Measurements from ENCODE around the gene LPAR2.

Gene LPAR2

GRCh38 chr19:19653597-19654147 lies 25.7 kb upstream of the LPAR2 start:
- DNase-seq (ENCODE audit: low read depth in 2 of 2, low spot score in 1 of 2) = no peak

- DNase-seq (ENCODE audit: low read depth in 2 of 2, low spot score in 1 of 2) = no peak
These were observed 24.7 kb upstream of the LPAR2 start for GRCh38 chr19:19652482-19653295.

GRCh38 chr19:19651076-19651475 lies 23.1 kb upstream of the LPAR2 start:
- no peak for DNase-seq (ENCODE audit: low read depth in 2 of 2, low spot score in 1 of 2)

DNA sequence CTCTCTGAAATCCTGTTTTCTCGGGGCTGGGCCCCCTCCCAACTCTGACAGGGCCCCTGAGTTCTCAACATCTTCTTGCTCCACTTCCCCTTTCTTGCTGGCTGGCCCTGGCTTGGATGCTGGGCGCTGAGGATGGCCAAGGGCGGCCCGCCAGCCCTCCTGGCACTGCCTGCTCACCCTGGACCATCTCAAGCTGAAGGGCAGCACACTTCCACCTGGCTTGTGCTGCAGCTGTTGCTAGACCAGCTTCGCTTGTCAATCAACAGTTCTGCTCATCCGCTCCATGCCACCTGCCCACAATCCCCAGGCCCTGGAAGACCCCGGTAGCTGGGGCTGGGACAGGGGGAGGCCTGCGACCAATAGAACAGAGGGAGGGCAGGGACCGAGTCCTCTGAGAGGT lies 22.3 kb upstream of the LPAR2 start:
- no peak for DNase-seq (ENCODE audit: low read depth in 2 of 2, low spot score in 1 of 2)

- no peak for DNase-seq (ENCODE audit: low read depth in 2 of 2, low spot score in 1 of 2)
These were observed 21.6 kb upstream of the LPAR2 start for GRCh38 chr19:19649580-19649995.

DNA sequence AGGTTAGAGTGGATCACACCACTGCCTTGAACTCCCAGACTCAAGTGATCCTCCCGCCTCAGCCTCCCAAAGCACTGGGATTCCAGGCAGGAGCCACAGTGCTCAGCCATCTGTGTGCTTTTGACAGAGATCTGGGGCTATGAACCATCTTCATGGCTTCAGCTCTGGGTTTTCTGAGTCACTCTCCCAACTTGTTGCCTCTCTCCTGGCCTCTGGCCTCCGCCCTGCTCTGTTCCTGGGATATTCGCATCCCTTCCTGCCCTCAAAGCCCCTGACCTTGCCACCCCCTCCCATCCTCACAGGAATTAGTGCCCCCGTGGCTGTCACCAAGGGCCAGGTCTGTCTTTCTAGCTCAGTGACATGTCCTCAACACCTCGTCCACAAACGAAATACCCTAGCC lies 21.1 kb upstream of the LPAR2 start:
- no peak for DNase-seq (ENCODE audit: low read depth in 2 of 2, low spot score in 1 of 2)

- DNase-seq (ENCODE audit: low read depth in 2 of 2, low spot score in 1 of 2) = no peak
These were observed 19.2 kb upstream of the LPAR2 start for GRCh38 chr19:19647037-19647835.

- DNase-seq (ENCODE audit: low read depth in 2 of 2, low spot score in 1 of 2) = no peak
These were observed 17.3 kb upstream of the LPAR2 start for GRCh38 chr19:19645233-19645870.

DNA sequence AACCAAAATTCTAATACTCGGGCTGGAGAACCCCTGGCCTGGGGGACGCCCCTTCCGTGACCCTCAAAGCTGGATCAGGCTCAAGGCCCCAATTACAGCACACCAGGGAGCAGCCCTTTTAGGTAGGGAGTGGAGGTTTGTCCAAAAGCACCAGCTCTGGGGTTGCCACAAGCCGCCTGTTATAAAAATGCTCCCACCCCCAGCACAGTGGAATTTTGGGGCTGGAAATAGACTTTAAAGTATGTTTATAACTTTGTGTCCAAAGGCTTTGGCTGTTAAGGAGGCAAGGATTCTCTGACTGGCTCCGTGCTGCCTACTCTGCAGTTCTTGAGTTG lies 16.0 kb upstream of the LPAR2 start:
- DNase-seq (ENCODE audit: low read depth in 2 of 2, low spot score in 1 of 2) = no peak

GRCh38 chr19:19643158-19644053 lies 15.4 kb upstream of the LPAR2 start, which contains the start of gene GMIP:
Gene GMIP (minus strand): TSS chr19:19643657. CDS start chr19:19643529, 128 bp downstream.
- peak; percentile 75 to 81 for DNase-seq (ENCODE audit: low read depth in 2 of 2, low spot score in 1 of 2)

DNA sequence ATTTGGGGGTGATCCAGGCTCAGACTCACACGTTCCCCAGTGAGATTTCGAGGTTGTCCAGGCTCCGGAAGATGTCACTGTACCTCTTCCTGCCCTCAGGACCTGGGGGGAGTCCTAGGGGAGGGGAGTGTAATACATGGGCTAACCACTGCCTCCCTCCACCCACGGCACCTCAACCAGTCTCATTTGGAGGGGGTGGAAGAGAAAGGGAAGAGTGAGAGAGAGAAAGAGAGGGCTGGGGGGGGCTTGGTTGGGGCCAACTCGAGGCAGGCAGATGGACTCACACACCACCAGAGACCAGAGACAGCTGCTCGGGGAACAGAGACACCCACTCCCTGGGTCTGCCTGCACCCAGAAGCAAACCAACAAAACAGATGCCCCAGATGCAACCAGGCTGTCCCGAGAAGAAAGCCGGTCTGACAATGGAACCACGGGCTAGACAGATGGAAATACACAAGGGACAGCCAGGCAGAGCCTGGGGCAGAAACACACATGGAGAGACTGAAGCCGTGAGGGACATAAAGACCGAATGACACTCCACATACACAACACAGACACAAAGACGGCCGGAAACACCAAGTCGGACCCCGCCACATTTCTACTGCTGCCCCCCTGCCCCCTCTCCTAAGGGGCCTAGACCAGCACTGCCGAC lies 14.6 kb upstream of the LPAR2 start:
- DNase-seq (ENCODE audit: low read depth in 2 of 2, low spot score in 1 of 2) = no peak

GRCh38 chr19:19637523-19638251 lies 9.7 kb upstream of the LPAR2 start:
- DNase-seq (ENCODE audit: low read depth in 2 of 2, low spot score in 1 of 2) = no peak

DNA sequence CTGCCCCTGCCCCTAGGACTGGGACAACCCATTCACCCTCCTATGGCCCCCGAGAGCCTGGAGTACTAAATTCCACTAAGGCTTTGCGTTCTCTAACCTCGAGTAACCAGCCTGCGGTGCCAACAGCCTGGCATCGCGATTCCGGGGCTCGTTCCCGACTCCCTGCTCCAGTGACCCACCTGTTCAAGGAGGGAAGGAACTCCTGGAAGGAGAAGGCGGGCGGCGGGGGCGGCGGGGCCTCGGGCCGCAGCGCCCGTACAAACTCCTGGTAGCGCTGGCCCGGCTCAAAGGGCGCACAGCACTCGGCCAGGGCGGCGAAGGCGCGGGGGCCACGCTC lies 9.1 kb upstream of the LPAR2 start:
- DNase-seq (ENCODE audit: low read depth in 2 of 2, low spot score in 1 of 2) = no peak

GRCh38 chr19:19636573-19637185 lies 8.7 kb upstream of the LPAR2 start:
- no peak for DNase-seq (ENCODE audit: low read depth in 2 of 2, low spot score in 1 of 2)

GRCh38 chr19:19635313-19635702 lies 7.3 kb upstream of the LPAR2 start:
- DNase-seq (ENCODE audit: low read depth in 2 of 2, low spot score in 1 of 2) = no peak

- DNase-seq (ENCODE audit: low read depth in 2 of 2, low spot score in 1 of 2) = no peak
These were observed 6.7 kb upstream of the LPAR2 start for GRCh38 chr19:19634516-19635312.

GRCh38 chr19:19633711-19634515 lies 5.9 kb upstream of the LPAR2 start:
- no peak for DNase-seq (ENCODE audit: low read depth in 2 of 2, low spot score in 1 of 2)

GRCh38 chr19:19632661-19633060 lies 4.6 kb upstream of the LPAR2 start:
- no peak for DNase-seq (ENCODE audit: low read depth in 2 of 2, low spot score in 1 of 2)

Measured in stimulated activated CD8-positive, alpha-beta memory T cell treated with anti-CD3 and anti-CD28 coated beads, Interleukin-4, amount 100 ng/mL, for 1 hour (primary cell).